SK-N-SH treated with all-trans-retinoic acid at 6 μM for 48 hours (cell line): ENCODE data around the gene MYADM.

Source experiments
- ATAC-seq: fragments of 200-7000 bp; cut with Tn5 transposase; 3 replicates; pipeline ENCODE4 v1.9.1; 2020; ENCODE audit warnings: mild to moderate bottlenecking, moderate library complexity
- ARNTL ChIP-seq: fragments of 450-650 bp; formaldehyde crosslinking; IDR thresholded peaks from 2 replicates; pipeline ENCODE4 v1.5.0; 2020; ENCODE audit warnings: low read depth, mild to moderate bottlenecking, moderate library complexity, borderline replicate concordance
- CSRNP3 ChIP-seq: fragments of 250-450 bp; sonication (Bioruptor Pico); IDR thresholded peaks from 2 replicates; pipeline ENCODE4 v1.5.1; 2021; ENCODE audit warnings: mild to moderate bottlenecking, moderate library complexity
- GLIS3 ChIP-seq: fragments of 250-450 bp; sonication (Bioruptor Pico); IDR thresholded peaks from 2 replicates; pipeline ENCODE4 v1.5.0; 2020; ENCODE audit warnings: mild to moderate bottlenecking, moderate library complexity
- ISL1 ChIP-seq: fragments of 250-450 bp; sonication (Bioruptor Pico); IDR thresholded peaks from 2 replicates; pipeline ENCODE4 v2.1.2; 2022; ENCODE audit warnings: mild to moderate bottlenecking, moderate library complexity
- OSR1 ChIP-seq: fragments of 250-450 bp; sonication (Bioruptor Pico); IDR thresholded peaks from 2 replicates; pipeline ENCODE4 v1.8.0; 2022; ENCODE audit warnings: moderate library complexity, mild to moderate bottlenecking, inconsistent platforms
- PATZ1 ChIP-seq: fragments of 250-450 bp; sonication (Bioruptor Pico); IDR thresholded peaks from 2 replicates; pipeline ENCODE4 v1.8.0; 2020; ENCODE audit warnings: mild to moderate bottlenecking, moderate library complexity, borderline replicate concordance
- POU6F1 ChIP-seq: fragments of 250-450 bp; sonication (Bioruptor Pico); IDR thresholded peaks from 2 replicates; pipeline ENCODE4 v1.8.0; 2021; ENCODE audit warnings: low read depth, mild to moderate bottlenecking, moderate library complexity, borderline replicate concordance
- RARB ChIP-seq: fragments of 250-450 bp; sonication (Bioruptor Pico); IDR thresholded peaks from 2 replicates; pipeline ENCODE4 v1.8.0; 2021; ENCODE audit warnings: mild to moderate bottlenecking, moderate library complexity
- SNAI2 ChIP-seq: fragments of 250-450 bp; sonication (Bioruptor Pico); IDR thresholded peaks from 2 replicates; pipeline ENCODE4 v1.5.0; 2020; ENCODE audit warnings: mild to moderate bottlenecking, moderate library complexity
- TCF4 ChIP-seq: fragments of 250-450 bp; sonication (Bioruptor Pico); IDR thresholded peaks from 2 replicates; pipeline ENCODE4 v1.8.0; 2021; ENCODE audit warnings: mild to moderate bottlenecking, moderate library complexity, borderline replicate concordance
- TOX ChIP-seq: fragments of 250-450 bp; sonication (Bioruptor Pico); IDR thresholded peaks from 2 replicates; pipeline ENCODE4 v1.8.0; 2021; ENCODE audit warnings: mild to moderate bottlenecking, moderate library complexity, borderline replicate concordance
- ZC3H10 ChIP-seq: fragments of 250-450 bp; sonication (Bioruptor Pico); IDR thresholded peaks from 2 replicates; pipeline ENCODE4 v1.5.1; 2021; ENCODE audit warnings: mild to moderate bottlenecking, moderate library complexity
- ZFP3 ChIP-seq: fragments of 250-450 bp; sonication (Bioruptor Pico); IDR thresholded peaks from 2 replicates; pipeline ENCODE4 v1.5.0; 2020; ENCODE audit warnings: mild to moderate bottlenecking, moderate library complexity
- ZFP30 ChIP-seq: fragments of 450-650 bp; formaldehyde crosslinking; IDR thresholded peaks from 2 replicates; pipeline ENCODE4 v1.5.0; 2022; ENCODE audit warnings: mild to moderate bottlenecking, moderate library complexity
- ZNF565 ChIP-seq: fragments of 450-650 bp; formaldehyde crosslinking; conservative IDR thresholded peaks from 2 replicates; pipeline ENCODE4 v1.5.0; 2020; ENCODE audit warnings: low read depth, mild to moderate bottlenecking, moderate library complexity
- ZNF70 ChIP-seq: fragments of 450-650 bp; formaldehyde crosslinking; IDR thresholded peaks from 2 replicates; pipeline ENCODE4 v1.5.0; 2020; ENCODE audit warnings: mild to moderate bottlenecking, moderate library complexity
- ZNF8 ChIP-seq: fragments of 450-650 bp; formaldehyde crosslinking; IDR thresholded peaks from 2 replicates; pipeline ENCODE4 v1.5.0; 2020; ENCODE audit warnings: mild to moderate bottlenecking, moderate library complexity
- TF ChIP-seq, protein P1 (sequence below): fragments of 250-450 bp; sonication (Bioruptor Pico); IDR thresholded peaks from 2 replicates; pipeline ENCODE4 v1.5.1; 2020; ENCODE audit warnings: low read depth, mild to moderate bottlenecking, moderate library complexity

Gene MYADM

GRCh38 chr19:53881482-53882390, 14.1 kb downstream of the MYADM start, which contains the start of gene PRKCG (continued):
- no peak for TF ChIP-seq CSRNP3 (CRISPR knock-in tag)
- TF ChIP-seq POU6F1: no peak
- no peak for TF ChIP-seq ZNF70 (CRISPR knock-in tag)

DNA sequence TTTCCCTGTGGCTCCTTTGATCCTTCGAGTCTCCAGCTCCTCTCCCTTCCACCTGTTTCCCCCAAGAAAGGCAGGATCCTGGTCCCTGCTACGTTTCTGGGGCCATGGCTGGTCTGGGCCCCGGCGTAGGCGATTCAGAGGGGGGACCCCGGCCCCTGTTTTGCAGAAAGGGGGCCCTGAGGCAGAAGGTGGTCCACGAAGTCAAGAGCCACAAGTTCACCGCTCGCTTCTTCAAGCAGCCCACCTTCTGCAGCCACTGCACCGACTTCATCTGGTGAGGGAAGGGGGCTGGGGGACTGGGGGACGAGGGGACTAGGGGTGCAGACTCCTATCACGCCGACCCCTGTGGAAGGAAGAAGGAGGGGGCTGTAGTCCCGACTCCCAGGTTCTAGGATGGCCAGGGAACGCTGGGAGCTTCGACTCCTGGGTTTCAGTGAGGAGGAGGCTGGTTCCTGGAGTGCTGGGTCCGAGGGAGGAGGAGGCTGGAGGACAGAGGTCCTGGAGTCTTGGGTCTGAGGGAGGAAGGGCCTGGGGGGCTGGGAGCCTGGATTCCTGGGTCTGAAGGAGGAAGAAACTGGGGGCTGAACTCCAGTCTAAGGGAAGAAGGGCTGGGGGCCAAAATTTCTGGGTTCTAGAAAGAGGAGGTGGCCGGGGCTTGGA, 14.8 kb downstream of the MYADM start:
- TF ChIP-seq TOX (CRISPR knock-in tag): no peak
- TF ChIP-seq, protein P1, sequence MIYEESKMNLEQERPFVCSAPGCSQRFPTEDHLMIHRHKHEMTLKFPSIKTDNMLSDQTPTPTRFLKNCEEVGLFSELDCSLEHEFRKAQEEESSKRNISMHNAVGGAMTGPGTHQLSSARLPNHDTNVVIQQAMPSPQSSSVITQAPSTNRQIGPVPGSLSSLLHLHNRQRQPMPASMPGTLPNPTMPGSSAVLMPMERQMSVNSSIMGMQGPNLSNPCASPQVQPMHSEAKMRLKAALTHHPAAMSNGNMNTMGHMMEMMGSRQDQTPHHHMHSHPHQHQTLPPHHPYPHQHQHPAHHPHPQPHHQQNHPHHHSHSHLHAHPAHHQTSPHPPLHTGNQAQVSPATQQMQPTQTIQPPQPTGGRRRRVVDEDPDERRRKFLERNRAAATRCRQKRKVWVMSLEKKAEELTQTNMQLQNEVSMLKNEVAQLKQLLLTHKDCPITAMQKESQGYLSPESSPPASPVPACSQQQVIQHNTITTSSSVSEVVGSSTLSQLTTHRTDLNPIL (CRISPR knock-in tag): no peak
- no peak for TF ChIP-seq ISL1 (CRISPR knock-in tag)
- no peak for TF ChIP-seq POU6F1
- no peak for TF ChIP-seq ZNF70 (CRISPR knock-in tag)
- no peak for TF ChIP-seq ZFP3
- no peak for TF ChIP-seq RARB (CRISPR knock-in tag)
- no peak for TF ChIP-seq SNAI2 (CRISPR knock-in tag)
- no peak for TF ChIP-seq ZC3H10 (CRISPR knock-in tag)
- TF ChIP-seq OSR1 (CRISPR knock-in tag): no peak
- ATAC-seq: no peak

GRCh38 chr19:53883231-53883661, 15.6 kb downstream of the MYADM start:
- TF ChIP-seq SNAI2 (CRISPR knock-in tag) (no peak), ZFP3 (no peak), RARB (CRISPR knock-in tag) (no peak), ARNTL (CRISPR knock-in tag) (no peak), OSR1 (CRISPR knock-in tag) (no peak), ZFP30 (CRISPR knock-in tag) (no peak), CSRNP3 (CRISPR knock-in tag) (no peak), ZNF70 (CRISPR knock-in tag) (no peak), TCF4 (CRISPR knock-in tag) (no peak), ISL1 (CRISPR knock-in tag) (no peak), ZNF565 (no peak), POU6F1 (no peak), PATZ1 (no peak), ZNF8 (CRISPR knock-in tag) (no peak), GLIS3 (CRISPR knock-in tag) (no peak)
- TF ChIP-seq, protein P1 (CRISPR knock-in tag): no peak
- TF ChIP-seq, all 23 proteins: peak for 0
- ATAC-seq: no peak
